NCI-H2171 treated with DMSO at 0.1 percent for 48 hours (cell line): Measurements from ENCODE around the gene KRTAP10-11.

Experiments used
- DNase-seq: peaks from one replicate; lab custom pipeline; 2025; lab: John Stamatoyannopoulos, UW

The KRTAP10-11 gene

DNA sequence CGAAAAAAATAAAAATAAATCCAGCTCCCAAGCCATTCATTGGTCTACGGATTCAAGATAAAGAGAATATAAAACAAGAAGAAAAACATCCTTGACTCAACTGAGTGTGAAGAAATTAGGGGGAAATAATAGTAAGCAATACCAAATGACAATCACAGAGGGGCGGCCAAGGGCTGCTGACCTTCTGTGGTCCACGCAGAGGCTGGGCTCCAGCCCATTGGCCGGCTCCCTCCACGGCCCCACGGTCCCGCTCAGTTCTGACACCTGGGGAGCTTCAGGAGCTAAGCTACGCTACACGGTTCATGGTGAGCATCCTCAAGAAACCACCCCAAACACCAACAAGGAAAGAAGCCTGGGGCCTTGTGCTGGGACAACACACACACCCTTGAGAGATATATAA is 50.4 kb downstream of the KRTAP10-11 start:
- DNase-seq = no peak
